GM12891 (cell line): ENCODE results near the gene MYO18A.

Experiments used
- POLR2A ChIP-seq: IDR thresholded peaks from 2 replicates; pipeline ENCODE4 v1.6.1; 2011; ENCODE audit warnings: low read depth, low read length, control low read depth
- POLR2AphosphoS5 ChIP-seq: IDR thresholded peaks from 2 replicates; pipeline ENCODE4 v1.6.1; 2011; ENCODE audit warnings: low read depth, low read length, control low read depth
- SPI1 ChIP-seq: IDR thresholded peaks from 2 replicates; pipeline ENCODE4 v1.6.1; 2011; ENCODE audit warnings: low read depth, low read length, control low read depth

GRCh38 chr17:29089601-29090044 is 90.6 kb downstream of the MYO18A start:
- TF ChIP-seq POLR2AphosphoS5 (no peak), POLR2A (no peak), SPI1 (no peak)
